Measurements from ENCODE around the gene RNF222. TPM values are rescaled to one million over a fixed set of nuclear protein-coding genes. Genes with fewer than 3 reads are reported as not detected.
A peak's percentile ranks its signal among the peaks of the same experiment; 100 is the strongest.

RNF222 gene
- total and polyA plus RNA-seq, 9 donors = 0.06 to 0.16 (median 0.08) TPM; not detected in 4

DNA sequence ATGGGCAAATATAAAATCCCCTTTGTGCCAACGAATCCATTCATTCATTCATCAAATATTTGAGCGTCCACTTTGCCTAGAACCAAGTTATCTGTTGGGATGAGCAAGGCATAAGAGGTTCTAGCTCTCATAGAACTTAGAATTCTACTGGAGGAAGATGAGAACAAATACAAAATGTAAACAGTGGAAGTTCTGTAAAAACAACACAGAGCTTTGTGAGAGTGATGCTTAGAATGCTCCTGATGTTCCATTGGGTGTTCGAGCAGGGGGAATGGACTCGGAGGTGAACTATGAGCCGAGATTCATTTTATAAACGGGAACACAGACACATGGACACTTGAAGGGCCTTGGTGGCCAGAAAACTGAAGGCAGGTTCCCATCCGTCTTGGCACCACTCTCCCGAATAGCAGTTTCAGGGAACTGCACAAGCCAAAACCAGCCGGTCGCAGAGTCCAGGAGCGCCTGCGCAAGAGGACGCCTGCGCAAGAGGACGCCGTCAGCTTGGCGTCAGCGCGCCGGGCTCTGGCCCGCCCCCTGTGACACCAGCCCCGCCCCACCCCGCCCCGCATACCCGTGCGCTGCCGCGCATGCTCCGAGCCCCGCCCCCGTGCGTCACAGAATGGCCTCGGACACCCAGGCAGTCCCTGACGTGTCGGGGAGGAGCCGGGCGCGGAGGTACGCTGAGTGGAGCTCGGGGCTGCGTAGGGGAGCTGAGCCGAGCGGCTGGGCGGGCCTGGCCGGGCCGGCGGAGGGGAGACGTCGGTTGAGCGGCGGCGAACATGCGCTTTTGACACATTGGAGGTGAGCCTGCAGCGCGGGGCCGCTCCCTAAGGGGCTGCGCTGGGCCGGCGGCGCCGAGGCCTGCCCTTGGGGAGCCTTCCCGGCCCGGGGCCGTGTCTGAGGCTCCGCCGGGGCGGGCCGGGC, 37.9 kb upstream of the RNF222 start, which contains the start of gene NDEL1:
NDEL1 (plus strand) TSS at position 640 of the 924 bp plus-strand sequence. CDS start 8,388 bp downstream, outside the sequence.
- under 1% methylated on average over 65 of the region's 68 CpGs for WGBS (ENCODE audit: insufficient coverage)
- peak within 1 kb of the TSS; percentile 90 for H3K4me3 ChIP-seq (ENCODE audit: low read length)
- peak within 1 kb of the TSS; percentile 97 for H3K27ac ChIP-seq (ENCODE audit: low read length)
- no peaks in the 10 kb centered on the region for H3K9me3 ChIP-seq (replicated peaks; ENCODE audit: control insufficient read depth, low read depth, low read length)
- peaks cover 3% of the 10 kb centered on the region for H3K4me1 ChIP-seq (ENCODE audit: control insufficient read depth, insufficient read depth, low read length)
- H3K27me3 ChIP-seq (ENCODE audit: control insufficient read depth, insufficient read depth, low read length) = no peaks in the 10 kb centered on the region
- H3K36me3 ChIP-seq (ENCODE audit: control insufficient read depth, insufficient read depth, low read length) = peaks cover 7% of the 10 kb centered on the region
- peak; percentile 99 for DNase-seq

DNA sequence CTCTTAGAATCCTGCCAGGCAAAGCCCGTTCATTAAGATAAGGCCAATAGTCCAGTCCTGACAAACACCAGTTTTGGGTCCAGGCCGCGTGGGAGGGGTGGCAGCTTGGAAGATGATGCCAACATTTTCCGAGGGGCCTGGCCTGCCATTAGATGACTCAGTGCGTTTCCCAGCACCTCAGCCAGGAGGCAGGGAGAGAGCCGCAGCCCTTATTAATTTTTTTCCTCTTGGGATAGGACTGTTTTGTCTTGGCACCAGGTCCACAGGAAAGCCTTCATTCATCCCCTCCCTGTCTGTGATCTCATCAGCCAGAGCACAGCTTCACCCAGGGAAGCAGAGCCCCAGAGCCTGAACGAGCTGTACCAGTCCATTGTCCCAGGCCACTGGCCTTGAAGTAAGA, 33.3 kb upstream of the RNF222 start:
- Histone ChIP-seq H3K27me3 (ENCODE audit: control insufficient read depth, insufficient read depth, low read length) (no peaks in the 10 kb centered on the region), H3K36me3 (ENCODE audit: control insufficient read depth, insufficient read depth, low read length) (no peaks in the 10 kb centered on the region), H3K27ac (ENCODE audit: low read length) (no peak overlapping the region), H3K4me1 (ENCODE audit: control insufficient read depth, insufficient read depth, low read length) (no peaks in the 10 kb centered on the region), H3K9me3 (replicated peaks; ENCODE audit: control insufficient read depth, low read depth, low read length) (no peaks in the 10 kb centered on the region), H3K4me3 (ENCODE audit: low read length) (no peak overlapping the region)
- 83% methylated on average over 3 of the region's 7 CpGs for WGBS (ENCODE audit: insufficient coverage)
- no peak for DNase-seq

DNA sequence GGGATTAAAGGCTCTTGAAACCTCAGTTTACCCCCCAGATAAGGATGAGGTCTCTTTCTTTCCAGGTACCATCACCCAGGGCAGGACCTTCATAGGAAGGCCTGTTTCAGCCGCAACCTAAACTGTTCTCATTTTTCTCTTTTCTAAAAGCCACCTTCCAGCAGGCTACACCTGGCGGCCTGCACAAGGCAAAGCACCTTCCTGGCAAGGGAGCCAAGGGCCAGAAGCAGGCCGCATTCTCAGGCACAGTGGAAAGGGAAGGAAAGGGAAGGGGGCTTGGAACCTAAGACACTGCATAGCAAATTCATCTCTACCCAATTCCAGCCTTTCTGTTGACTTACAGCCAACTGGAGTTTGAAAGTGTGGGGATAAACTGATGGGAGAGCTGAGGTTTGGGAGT, 29.2 kb upstream of the RNF222 start:
- no peaks in the 10 kb centered on the region for H3K4me1 ChIP-seq (ENCODE audit: control insufficient read depth, insufficient read depth, low read length)
- H3K9me3 ChIP-seq (replicated peaks; ENCODE audit: control insufficient read depth, low read depth, low read length) = no peaks in the 10 kb centered on the region
- H3K27ac ChIP-seq (ENCODE audit: low read length) = no peak overlapping the region
- H3K4me3 ChIP-seq (ENCODE audit: low read length) = no peak overlapping the region
- H3K27me3 ChIP-seq (ENCODE audit: control insufficient read depth, insufficient read depth, low read length) = no peaks in the 10 kb centered on the region
- no peak for DNase-seq
- no peaks in the 10 kb centered on the region for H3K36me3 ChIP-seq (ENCODE audit: control insufficient read depth, insufficient read depth, low read length)
- no CpG with 5 or more reads among the region's 3 CpGs for WGBS (ENCODE audit: insufficient coverage)

DNA sequence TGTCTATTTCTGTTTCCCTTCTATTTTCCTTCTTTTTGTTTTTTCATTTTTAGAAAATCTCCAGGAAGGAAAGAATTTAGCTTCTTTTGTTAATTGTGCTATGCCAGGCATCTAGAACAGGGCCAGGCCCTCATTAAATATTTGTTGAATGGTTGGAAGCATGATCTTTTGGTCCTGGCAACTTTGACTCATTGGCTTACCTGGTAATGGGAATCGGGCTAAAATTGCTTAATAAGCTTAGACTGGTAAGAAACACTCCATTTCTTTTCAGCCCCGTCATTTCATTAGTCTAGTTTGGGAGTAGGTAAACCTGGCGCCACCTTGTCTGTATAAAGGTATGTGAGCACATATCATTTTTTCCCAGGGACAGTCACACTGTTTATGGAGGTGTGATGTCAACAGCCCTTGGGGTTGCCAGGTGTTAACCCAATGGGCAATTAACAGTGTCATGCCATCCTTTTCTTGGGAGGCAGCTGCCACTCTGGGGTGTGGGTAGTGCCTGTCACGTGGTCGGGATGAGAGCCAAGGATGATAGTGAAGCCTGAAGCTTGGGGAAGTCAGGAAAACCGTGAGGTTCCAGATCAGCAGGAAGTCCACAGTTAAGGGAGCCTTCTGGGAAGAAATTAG, 28.6 kb upstream of the RNF222 start:
- no peaks in the 10 kb centered on the region for H3K36me3 ChIP-seq (ENCODE audit: control insufficient read depth, insufficient read depth, low read length)
- H3K9me3 ChIP-seq (replicated peaks; ENCODE audit: control insufficient read depth, low read depth, low read length) = no peaks in the 10 kb centered on the region
- WGBS (ENCODE audit: insufficient coverage) = 53% methylated on average over 3 of the region's 6 CpGs
- no peak overlapping the region for H3K4me3 ChIP-seq (ENCODE audit: low read length)
- no peaks in the 10 kb centered on the region for H3K4me1 ChIP-seq (ENCODE audit: control insufficient read depth, insufficient read depth, low read length)
- H3K27ac ChIP-seq (ENCODE audit: low read length) = no peak overlapping the region
- DNase-seq = no peak
- peaks cover 2% of the 10 kb centered on the region for H3K27me3 ChIP-seq (ENCODE audit: control insufficient read depth, insufficient read depth, low read length)

DNA sequence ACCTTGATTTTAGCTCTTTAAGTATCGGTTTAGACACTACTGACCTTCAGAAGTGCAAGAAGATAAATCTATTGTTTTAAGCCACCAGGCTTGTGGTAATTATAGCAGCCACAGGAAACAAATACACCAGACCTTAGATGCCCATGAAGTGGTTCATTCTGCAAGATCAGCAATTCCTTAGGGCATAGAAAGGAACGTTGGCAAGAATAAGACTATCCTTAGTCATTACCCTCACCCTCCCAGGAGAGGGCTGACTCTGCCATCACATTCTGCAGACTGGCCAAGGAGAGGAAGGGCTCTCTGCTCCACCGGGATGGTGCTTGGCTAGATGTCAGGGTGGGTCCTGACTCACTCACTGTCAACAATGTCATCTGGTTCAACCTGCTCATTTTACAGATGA, 23.9 kb upstream of the RNF222 start:
- peaks cover 6% of the 10 kb centered on the region for H3K27me3 ChIP-seq (ENCODE audit: control insufficient read depth, insufficient read depth, low read length)
- H3K36me3 ChIP-seq (ENCODE audit: control insufficient read depth, insufficient read depth, low read length) = no peaks in the 10 kb centered on the region
- H3K27ac ChIP-seq (ENCODE audit: low read length) = no peak overlapping the region
- 40% methylated on average over 1 of the region's 3 CpGs for WGBS (ENCODE audit: insufficient coverage)
- no peak overlapping the region for H3K4me3 ChIP-seq (ENCODE audit: low read length)
- H3K9me3 ChIP-seq (replicated peaks; ENCODE audit: control insufficient read depth, low read depth, low read length) = no peaks in the 10 kb centered on the region
- peaks cover 2% of the 10 kb centered on the region for H3K4me1 ChIP-seq (ENCODE audit: control insufficient read depth, insufficient read depth, low read length)
- no peak for DNase-seq

DNA sequence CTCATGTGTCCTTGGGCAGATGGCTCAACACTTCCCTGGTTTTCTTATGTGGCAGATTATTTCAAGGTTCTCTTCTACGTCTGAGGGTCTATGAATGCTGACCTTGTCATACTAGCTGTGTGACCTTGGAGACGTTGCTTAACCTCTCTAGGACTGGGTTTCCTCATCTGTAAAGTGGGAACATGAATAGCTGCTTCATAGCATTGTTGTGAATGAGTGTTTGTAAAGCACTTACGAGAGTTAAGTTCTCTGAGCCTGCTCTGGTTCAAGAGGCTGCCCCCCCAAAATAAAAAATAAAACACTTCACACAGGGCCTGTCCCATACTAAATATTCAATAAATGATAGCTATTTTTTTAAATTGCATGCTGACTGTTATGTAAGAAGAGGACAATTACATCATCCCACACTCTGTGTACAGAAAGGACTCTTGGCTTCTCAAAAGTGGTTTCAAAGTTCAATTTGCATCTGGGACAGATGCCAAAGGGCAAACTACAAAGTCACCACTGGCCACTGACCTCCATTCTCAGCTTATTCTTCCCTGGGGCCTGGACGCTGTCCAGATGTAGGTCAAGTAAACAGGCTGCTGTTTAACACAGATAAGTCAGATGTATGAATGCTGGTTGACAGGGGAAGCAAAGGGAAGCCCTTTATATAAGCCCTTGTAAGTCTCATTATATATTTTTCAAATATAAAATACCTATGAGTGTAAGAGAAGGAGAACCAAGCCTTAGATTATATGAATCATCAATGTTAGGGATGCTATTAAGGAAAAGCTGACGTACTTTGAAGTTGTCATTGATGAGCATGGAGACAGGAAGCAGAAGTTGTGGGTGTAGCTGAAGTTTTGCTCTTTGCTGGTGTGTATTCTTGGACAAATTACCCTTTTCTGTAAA, 22.7 kb upstream of the RNF222 start:
- H3K27ac ChIP-seq (ENCODE audit: low read length) = no peak overlapping the region
- no peak overlapping the region for H3K4me3 ChIP-seq (ENCODE audit: low read length)
- peaks cover 6% of the 10 kb centered on the region for H3K27me3 ChIP-seq (ENCODE audit: control insufficient read depth, insufficient read depth, low read length)
- no peaks in the 10 kb centered on the region for H3K9me3 ChIP-seq (replicated peaks; ENCODE audit: control insufficient read depth, low read depth, low read length)
- 40% methylated on average over 1 of the region's 5 CpGs for WGBS (ENCODE audit: insufficient coverage)
- DNase-seq = peak; percentile 63
- H3K4me1 ChIP-seq (ENCODE audit: control insufficient read depth, insufficient read depth, low read length) = peaks cover 2% of the 10 kb centered on the region
- H3K36me3 ChIP-seq (ENCODE audit: control insufficient read depth, insufficient read depth, low read length) = no peaks in the 10 kb centered on the region

DNA sequence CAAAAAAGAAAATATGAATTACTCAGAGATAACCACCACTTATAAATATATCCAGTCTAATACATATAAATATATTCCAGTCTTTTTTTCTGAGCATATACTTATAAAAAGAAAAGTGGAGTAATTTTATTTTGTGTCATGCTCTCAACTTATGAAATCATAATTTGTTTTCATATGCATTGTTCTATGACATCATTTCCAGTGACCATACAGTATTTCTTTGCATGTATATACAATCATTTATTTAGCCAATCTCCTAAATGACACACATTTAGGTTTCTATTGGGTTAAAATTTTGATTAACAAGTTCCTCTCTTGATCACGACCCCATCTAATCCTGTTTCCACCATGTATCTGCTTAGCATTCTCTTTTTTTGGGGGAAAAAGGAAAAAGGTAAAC, 21.7 kb upstream of the RNF222 start:
- Histone ChIP-seq H3K27me3 (ENCODE audit: control insufficient read depth, insufficient read depth, low read length) (peaks cover 6% of the 10 kb centered on the region), H3K36me3 (ENCODE audit: control insufficient read depth, insufficient read depth, low read length) (no peaks in the 10 kb centered on the region), H3K9me3 (replicated peaks; ENCODE audit: control insufficient read depth, low read depth, low read length) (no peaks in the 10 kb centered on the region), H3K4me1 (ENCODE audit: control insufficient read depth, insufficient read depth, low read length) (peaks cover 2% of the 10 kb centered on the region), H3K27ac (ENCODE audit: low read length) (no peak overlapping the region), H3K4me3 (ENCODE audit: low read length) (no peak overlapping the region)
- no peak for DNase-seq
- WGBS (ENCODE audit: insufficient coverage) = no CpG with 5 or more reads among the region's 1 CpG

DNA sequence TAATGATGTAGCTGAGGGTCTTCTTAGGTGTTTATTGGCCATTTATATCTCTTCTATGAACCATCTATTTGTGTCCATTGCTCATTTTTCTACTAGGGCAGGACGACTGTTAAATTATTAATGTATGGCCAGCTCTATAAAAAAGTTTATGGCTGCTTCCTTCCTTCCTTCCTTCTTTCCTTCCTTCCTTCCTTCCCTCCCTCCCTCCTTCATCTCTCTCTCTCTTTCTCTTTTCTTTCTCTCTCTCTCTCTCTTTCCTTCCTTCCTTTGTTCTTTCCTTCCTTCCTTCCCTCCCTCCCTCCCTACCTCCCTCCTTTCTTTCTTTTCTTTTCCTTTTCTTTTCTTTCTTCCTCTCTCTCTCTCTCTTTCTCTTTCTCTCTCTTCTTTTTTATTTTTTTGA, 20.8 kb upstream of the RNF222 start:
- WGBS (ENCODE audit: insufficient coverage) = no CpG with 5 or more reads among the region's 1 CpG
- DNase-seq = no peak
- H3K27me3 ChIP-seq (ENCODE audit: control insufficient read depth, insufficient read depth, low read length) = peaks cover 6% of the 10 kb centered on the region
- H3K9me3 ChIP-seq (replicated peaks; ENCODE audit: control insufficient read depth, low read depth, low read length) = no peaks in the 10 kb centered on the region
- no peaks in the 10 kb centered on the region for H3K36me3 ChIP-seq (ENCODE audit: control insufficient read depth, insufficient read depth, low read length)
- H3K27ac ChIP-seq (ENCODE audit: low read length) = no peak overlapping the region
- peaks cover 2% of the 10 kb centered on the region for H3K4me1 ChIP-seq (ENCODE audit: control insufficient read depth, insufficient read depth, low read length)
- no peak overlapping the region for H3K4me3 ChIP-seq (ENCODE audit: low read length)

DNA sequence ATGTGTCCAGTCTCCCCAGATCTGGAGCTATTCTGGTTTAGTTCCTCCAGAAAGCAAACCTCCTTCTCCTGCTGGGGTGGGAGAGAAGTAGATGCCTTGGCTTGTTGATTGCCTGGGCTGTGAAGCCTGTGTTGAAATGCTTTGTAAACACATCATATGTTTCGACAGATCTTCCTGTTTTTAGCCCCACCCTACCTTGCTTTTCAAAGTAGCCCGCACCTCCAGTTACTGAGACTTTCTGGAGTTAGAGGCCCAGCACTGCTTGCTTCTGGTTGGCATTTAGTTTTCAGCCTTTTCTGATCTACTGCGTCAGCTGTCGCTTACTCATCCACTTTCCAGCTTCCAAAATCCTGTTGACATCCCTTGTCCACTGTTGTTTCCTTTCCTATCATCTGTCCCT, 20.2 kb upstream of the RNF222 start:
- H3K9me3 ChIP-seq (replicated peaks; ENCODE audit: control insufficient read depth, low read depth, low read length) = no peaks in the 10 kb centered on the region
- peaks cover 2% of the 10 kb centered on the region for H3K4me1 ChIP-seq (ENCODE audit: control insufficient read depth, insufficient read depth, low read length)
- 72% methylated on average over 3 of the region's 4 CpGs for WGBS (ENCODE audit: insufficient coverage)
- no peak overlapping the region for H3K27ac ChIP-seq (ENCODE audit: low read length)
- no peaks in the 10 kb centered on the region for H3K36me3 ChIP-seq (ENCODE audit: control insufficient read depth, insufficient read depth, low read length)
- H3K27me3 ChIP-seq (ENCODE audit: control insufficient read depth, insufficient read depth, low read length) = peaks cover 9% of the 10 kb centered on the region
- no peak overlapping the region for H3K4me3 ChIP-seq (ENCODE audit: low read length)
- DNase-seq = no peak

DNA sequence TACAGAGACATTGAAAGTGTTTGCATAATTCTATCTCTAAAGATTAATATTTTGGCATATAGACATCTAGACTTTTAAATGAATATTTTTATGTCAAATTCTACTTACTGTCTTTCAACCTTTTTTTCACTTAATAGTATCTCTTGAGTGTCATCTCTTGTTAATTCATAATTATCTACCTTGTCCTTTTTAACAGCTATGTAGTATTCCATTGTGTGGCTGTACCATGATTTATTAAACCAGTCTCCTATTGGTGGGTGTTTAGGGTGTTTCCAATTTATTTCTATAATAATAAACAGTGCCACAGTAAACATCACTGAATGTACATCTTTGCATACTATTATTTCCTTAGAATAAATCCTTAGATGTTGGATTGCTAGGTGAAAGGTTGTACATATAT, 16.3 kb upstream of the RNF222 start:
- no peaks in the 10 kb centered on the region for H3K9me3 ChIP-seq (replicated peaks; ENCODE audit: control insufficient read depth, low read depth, low read length)
- H3K36me3 ChIP-seq (ENCODE audit: control insufficient read depth, insufficient read depth, low read length) = no peaks in the 10 kb centered on the region
- H3K4me3 ChIP-seq (ENCODE audit: low read length) = no peak overlapping the region
- no peak overlapping the region for H3K27ac ChIP-seq (ENCODE audit: low read length)
- no peak for DNase-seq
- H3K27me3 ChIP-seq (ENCODE audit: control insufficient read depth, insufficient read depth, low read length) = peaks cover 9% of the 10 kb centered on the region
- H3K4me1 ChIP-seq (ENCODE audit: control insufficient read depth, insufficient read depth, low read length) = peaks cover 4% of the 10 kb centered on the region
